Keratinocyte (primary cell): ENCODE data around the gene CCNY. TPM values are rescaled to one million over a fixed set of nuclear protein-coding genes. Genes with fewer than 3 reads are reported as not detected.

ENCODE experiments used
- DNase-seq: peaks from one replicate; pipeline ENCODE4 v3.0.0-alpha.2; 2011; ENCODE audit warnings: low read depth, missing footprints, low spot score
- FAIRE-seq: peaks from 2 replicates; lab custom pipeline; 2011; peaks lifted over from hg19 to GRCh38; lab: Jason Lieb, UNC
- H2AFZ ChIP-seq: 2 replicates; pipeline ENCODE4 v1.6.0; 2012; ENCODE audit warnings: low read length, control low read depth, inconsistent platforms; ENCODE audit not compliant: control insufficient read depth
- H3K27ac ChIP-seq: 2 replicates; pipeline ENCODE4 v1.5.1; 2011; ENCODE audit warnings: low read length; ENCODE audit not compliant: control insufficient read depth, insufficient read depth
- H3K27me3 ChIP-seq: 3 replicates; pipeline ENCODE4 v1.6.0; 2011; ENCODE audit warnings: low read length; ENCODE audit not compliant: control insufficient read depth, insufficient read depth; ENCODE audit errors: extremely low read depth
- H3K36me3 ChIP-seq, 2 experiments: 2 replicates in 1 of 2; 3 replicates in 1 of 2; pipeline ENCODE4 v1.5.1; 2011; ENCODE audit warnings: low read length in 2 of 2, mild to moderate bottlenecking in 1 of 2; ENCODE audit not compliant: control insufficient read depth in 2 of 2, insufficient read depth in 2 of 2; ENCODE audit errors: extremely low read depth in 1 of 2
- H3K4me1 ChIP-seq: 3 replicates; pipeline ENCODE4 v1.5.1; 2011; ENCODE audit warnings: low read length; ENCODE audit not compliant: control insufficient read depth, insufficient read depth; ENCODE audit errors: extremely low read depth
- H3K4me2 ChIP-seq: 3 replicates; pipeline ENCODE4 v1.6.0; 2011; ENCODE audit warnings: low read depth, low read length; ENCODE audit not compliant: control insufficient read depth, insufficient read depth; ENCODE audit errors: extremely low read depth
- H3K4me3 ChIP-seq, 3 experiments: fragments of 200-600 bp in 1 of 3; sonication (generic) in 1 of 3; 2 replicates in 2 of 3; 3 replicates in 1 of 3; pipeline ENCODE4 v1.5.1; 2011 to 2016; ENCODE audit warnings: low read length in 3 of 3, mild to moderate bottlenecking in 3 of 3, control low read depth in 2 of 3, inconsistent platforms in 1 of 3, low read depth in 1 of 3, mixed read lengths in 1 of 3, mixed run types in 1 of 3, moderate library complexity in 1 of 3; ENCODE audit not compliant: control insufficient read depth in 2 of 3, insufficient read depth in 2 of 3; ENCODE audit errors: extremely low read depth in 1 of 3
- H3K79me2 ChIP-seq: 2 replicates; pipeline ENCODE4 v1.6.0; 2012; ENCODE audit warnings: low read length; ENCODE audit not compliant: control insufficient read depth, insufficient read depth
- H3K9ac ChIP-seq: 3 replicates; pipeline ENCODE4 v1.6.0; 2011; ENCODE audit warnings: low read length; ENCODE audit not compliant: control insufficient read depth, insufficient read depth; ENCODE audit errors: extremely low read depth
- H3K9me1 ChIP-seq: 3 replicates; pipeline ENCODE4 v1.6.0; 2011; ENCODE audit warnings: low read length; ENCODE audit not compliant: control insufficient read depth, insufficient read depth; ENCODE audit errors: extremely low read depth
- H3K9me3 ChIP-seq: 2 replicates; pipeline ENCODE4 v1.5.1; 2012; ENCODE audit warnings: low read depth, low read length; ENCODE audit not compliant: control insufficient read depth
- H4K20me1 ChIP-seq: 3 replicates; pipeline ENCODE4 v1.6.0; 2011; ENCODE audit warnings: low read length; ENCODE audit not compliant: control insufficient read depth, insufficient read depth; ENCODE audit errors: extremely low read depth
- EZH2 ChIP-seq: IDR thresholded peaks from one replicate; pipeline ENCODE4 v1.6.1; 2012; ENCODE audit warnings: inconsistent platforms, mild to moderate bottlenecking, low read length, moderate library complexity
- dilution Hi-C: fragments of 300-500 bp; cut with MboI; formaldehyde crosslinking; loops from one replicate; pipeline ENCODE4 v1.7.0; 2020; ENCODE audit warnings: low sequenced_read_pairs; ENCODE audit not compliant: extremely low pct_ligation_motif_present
- polyA plus RNA-seq, 5 experiments: library from polyadenylated mRNA; depleted of rRNA in 3 of 5; stranded (reverse) in 3 of 5; stranded (forward) in 1 of 5; unstranded in 1 of 5; fragments of >200 nt; gene quantifications; 1 replicate in 1 of 5; 2 replicates in 3 of 5; 3 replicates in 1 of 5; pipeline versions ENCODE4 v1.2.1 to v1.2.3, GENCODE V29; 2011 to 2012; ENCODE audit warnings: missing spikeins in 2 of 5, low read depth in 1 of 5, low replicate concordance in 1 of 5
- TF ChIP-seq, protein P1 (sequence below), 3 experiments: IDR thresholded peaks in 1 of 3; conservative IDR thresholded peaks in 1 of 3; optimal IDR thresholded peaks in 1 of 3; 2 replicates in 2 of 3; 3 replicates in 1 of 3; pipeline versions ENCODE3 to v1.5.1; 2011; ENCODE audit warnings: low read length in 3 of 3, mild to moderate bottlenecking in 3 of 3, moderate library complexity in 2 of 3, control low read depth in 1 of 3, inconsistent platforms in 1 of 3; ENCODE audit not compliant: insufficient read depth in 2 of 3; ENCODE audit errors: extremely low read depth in 1 of 3

CCNY gene
- polyA plus RNA-seq, 1 donor (not counting 4 experiments of a cell fraction or from before 2014, with no cell fraction given) = 58.9 TPM

- peaks cover 12% of the 10 kb centered on the region for H4K20me1 ChIP-seq
- no peak overlapping the region for H3K9ac ChIP-seq
- DNase-seq (no peak), FAIRE-seq (no peak)
- dilution Hi-C loops = no loop called here
- no peak overlapping the region for H3K4me2 ChIP-seq
- no peaks in the 10 kb centered on the region for H3K9me3 ChIP-seq
- H3K4me3 ChIP-seq = no peak overlapping the region
- peaks cover 2% of the 10 kb centered on the region for H3K9me1 ChIP-seq
- H3K36me3 ChIP-seq = no peaks in the 10 kb centered on the region
- H2AFZ ChIP-seq = no peak overlapping the region
- peaks cover 18% of the 10 kb centered on the region for H3K4me1 ChIP-seq
- H3K27ac ChIP-seq = no peak overlapping the region
- no peak for TF ChIP-seq EZH2
- TF ChIP-seq, protein P1, sequence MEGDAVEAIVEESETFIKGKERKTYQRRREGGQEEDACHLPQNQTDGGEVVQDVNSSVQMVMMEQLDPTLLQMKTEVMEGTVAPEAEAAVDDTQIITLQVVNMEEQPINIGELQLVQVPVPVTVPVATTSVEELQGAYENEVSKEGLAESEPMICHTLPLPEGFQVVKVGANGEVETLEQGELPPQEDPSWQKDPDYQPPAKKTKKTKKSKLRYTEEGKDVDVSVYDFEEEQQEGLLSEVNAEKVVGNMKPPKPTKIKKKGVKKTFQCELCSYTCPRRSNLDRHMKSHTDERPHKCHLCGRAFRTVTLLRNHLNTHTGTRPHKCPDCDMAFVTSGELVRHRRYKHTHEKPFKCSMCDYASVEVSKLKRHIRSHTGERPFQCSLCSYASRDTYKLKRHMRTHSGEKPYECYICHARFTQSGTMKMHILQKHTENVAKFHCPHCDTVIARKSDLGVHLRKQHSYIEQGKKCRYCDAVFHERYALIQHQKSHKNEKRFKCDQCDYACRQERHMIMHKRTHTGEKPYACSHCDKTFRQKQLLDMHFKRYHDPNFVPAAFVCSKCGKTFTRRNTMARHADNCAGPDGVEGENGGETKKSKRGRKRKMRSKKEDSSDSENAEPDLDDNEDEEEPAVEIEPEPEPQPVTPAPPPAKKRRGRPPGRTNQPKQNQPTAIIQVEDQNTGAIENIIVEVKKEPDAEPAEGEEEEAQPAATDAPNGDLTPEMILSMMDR (optimal IDR thresholded peaks at IDR 0.05 in 1 of 3, IDR thresholded peaks at IDR 0.05 in 1 of 3, conservative IDR thresholded peaks at IDR 0.05 in 1 of 3; ENCODE audit: extremely low read depth in 1 of 3, insufficient read depth in 2 of 3, low read length in 3 of 3) = no peak
- H3K27me3 ChIP-seq = no peaks in the 10 kb centered on the region
- H3K79me2 ChIP-seq = peaks cover 86% of the 10 kb centered on the region
Observed at GRCh38 chr10:35382096-35382495, 45.8 kb downstream of the CCNY start.

GRCh38 chr10:35384265-35384868 is 48.1 kb downstream of the CCNY start:
- Histone ChIP-seq H3K27ac (peak overlapping the region; percentile 36), H3K27me3 (no peaks in the 10 kb centered on the region), H3K9ac (no peak overlapping the region), H3K36me3 (no peaks in the 10 kb centered on the region), H3K9me1 (peaks cover 2% of the 10 kb centered on the region), H4K20me1 (peaks cover 13% of the 10 kb centered on the region), H2AFZ (no peak overlapping the region), H3K4me3 (no peak overlapping the region), H3K79me2 (peaks cover 82% of the 10 kb centered on the region), H3K9me3 (no peaks in the 10 kb centered on the region), H3K4me2 (no peak overlapping the region), H3K4me1 (peaks cover 29% of the 10 kb centered on the region)
- DNase-seq (no peak), FAIRE-seq (no peak)
- dilution Hi-C loops = no loop called here
- TF ChIP-seq, protein P1 (optimal IDR thresholded peaks at IDR 0.05 in 1 of 3, IDR thresholded peaks at IDR 0.05 in 1 of 3, conservative IDR thresholded peaks at IDR 0.05 in 1 of 3; ENCODE audit: extremely low read depth in 1 of 3, insufficient read depth in 2 of 3, low read length in 3 of 3) = no peak
- TF ChIP-seq EZH2 = no peak
